Superior temporal gyrus (tissue), 1 donor: ENCODE data around the gene ZNF281.
"Not testable (repeated sequence)": the region's sequence is repeated elsewhere in the genome, so short reads cannot be mapped to it uniquely, and the experiment has no call there.

Experiments used
- DNase-seq: peaks from one replicate; pipeline ENCODE4 v3.0.0-alpha.2; 2016; ENCODE audit errors: extremely low spot score

The ZNF281 gene

GRCh38 chr1:200363264-200363933 lies 46.4 kb downstream of the ZNF281 start:
- DNase-seq = peak; percentile 52

GRCh38 chr1:200362421-200362820 lies 47.4 kb downstream of the ZNF281 start:
- DNase-seq = peak; percentile 87

- no peak for DNase-seq
Observed at GRCh38 chr1:200359610-200360163, 50.1 kb downstream of the ZNF281 start.

- DNase-seq = not testable (repeated sequence)
Observed at GRCh38 chr1:200357925-200358324, 51.9 kb downstream of the ZNF281 start.

- peak; percentile 6 for DNase-seq
Observed at GRCh38 chr1:200355801-200356200, 54.0 kb downstream of the ZNF281 start.
